ENCODE results near the gene HIPK2. TPM values are rescaled to one million over a fixed set of nuclear protein-coding genes. Genes with fewer than 3 reads are reported as not detected.
A peak's percentile ranks its signal among the peaks of the same experiment; 100 is the strongest.

HIPK2 gene
- total and polyA plus RNA-seq, 10 of the 15 experiments (the other 5 are each of a cell fraction or from before 2014, with no cell fraction given) = 1.7 to 39.0 (median 9.4) TPM

- no peak for DNase-seq (ENCODE audit: low read depth, low spot score)
- POLR2A ChIA-PET = no interaction called here
- Histone ChIP-seq H2AFZ (ENCODE audit: control insufficient read depth, low read depth, low read length) (no peak overlapping the region), H3K27me3 (replicated peaks in 1 of 2; ENCODE audit: control insufficient read depth in 2 of 2, insufficient read depth in 2 of 2, low read length in 1 of 2) (no peaks in the 10 kb centered on the region), H3K36me3 (ENCODE audit: control insufficient read depth in 2 of 2, insufficient read depth in 2 of 2, low read length in 1 of 2) (no peaks in the 10 kb centered on the region; a peak in 1 of 4 replicates), H4K20me1 (ENCODE audit: control insufficient read depth, insufficient read depth) (no peaks in the 10 kb centered on the region), H3K4me1 (ENCODE audit: control insufficient read depth, insufficient read depth, low read length) (peaks cover 13% of the 10 kb centered on the region), H3K9ac (ENCODE audit: control insufficient read depth, insufficient read depth, low read length) (no peak overlapping the region), H3K4me2 (ENCODE audit: control insufficient read depth, insufficient read depth) (no peak overlapping the region), H3K79me2 (ENCODE audit: control insufficient read depth, insufficient read depth, low read length) (no peaks in the 10 kb centered on the region), H3K9me3 (replicated peaks; ENCODE audit: control insufficient read depth, insufficient read depth, low read length) (no peaks in the 10 kb centered on the region), H3K27ac (ENCODE audit: control insufficient read depth, insufficient read depth) (no peak overlapping the region), H3K4me3 (no peak overlapping the region)
- SMC1A ChIA-PET (ENCODE audit: uncharacterized antibody, unreplicated experiment) = interaction anchor here (0.8 to 1.6 kb wide), 5 partner anchors 9 to 87 kb away, joined by 3 to 5 read pairs (median 4); no protein-coding TSS in a partner anchor
- WGBS (ENCODE audit: insufficient coverage, insufficient replicate concordance, low lambda C conversion rate, missing lambda C conversion rate) = 74% methylated on average over 14 of the region's 14 CpGs
- CTCF ChIA-PET = interaction anchor here (0.6 to 1.4 kb wide), 2 partner anchors 9 to 18 kb away, joined by 3 to 4 read pairs; no protein-coding TSS in a partner anchor
- in situ Hi-C loops (cut with MboI) = no loop called here
- RAD21 ChIA-PET (ENCODE audit: unreplicated experiment) = interaction anchor here (0.6 kb wide), 1 partner anchor 19 kb away, joined by 3 read pairs; no protein-coding TSS in a partner anchor
- FAIRE-seq = no peak
- ATAC-seq = peak; percentile 39; the same call in 1 of the 3 replicates
- TF ChIP-seq HDAC2 (IDR thresholded peaks at IDR 0.05) (no peak), RAD21 (IDR thresholded peaks at IDR 0.05; ENCODE audit: insufficient read depth, low read depth, low read length) (no peak), SREBF1 (IDR thresholded peaks at IDR 0.05; ENCODE audit: low read length) (no peak), FOS (IDR thresholded peaks at IDR 0.05; ENCODE audit: borderline replicate concordance, extremely low read depth, insufficient read length) (no peak), FOXK2 (IDR thresholded peaks at IDR 0.05) (no peak), POU2F2 (IDR thresholded peaks at IDR 0.05; ENCODE audit: borderline replicate concordance, low read depth, low read length) (no peak), IRF4 (IDR thresholded peaks at IDR 0.05; ENCODE audit: low read depth, low read length) (no peak), CHD1 (IDR thresholded peaks at IDR 0.05; ENCODE audit: low read depth, low read length) (no peak), WRNIP1 (IDR thresholded peaks at IDR 0.05; ENCODE audit: borderline replicate concordance, low read depth, low read length) (no peak), MYB (IDR thresholded peaks at IDR 0.05; ENCODE audit: borderline replicate concordance, low read depth, low read length) (no peak), BCL3 (IDR thresholded peaks at IDR 0.05; ENCODE audit: borderline replicate concordance, insufficient read depth, low read depth, low read length, poor library complexity, severe bottlenecking) (no peak), NR2C2 (IDR thresholded peaks at IDR 0.05; ENCODE audit: borderline replicate concordance, control insufficient read depth, insufficient read length, low read depth) (no peak), FOXM1 (IDR thresholded peaks at IDR 0.05; ENCODE audit: low read depth, low read length) (no peak), EED (IDR thresholded peaks at IDR 0.05; ENCODE audit: low read depth) (no peak), CBX5 (IDR thresholded peaks at IDR 0.05; ENCODE audit: low read depth) (no peak), EP300 (IDR thresholded peaks at IDR 0.05; ENCODE audit: borderline replicate concordance in 1 of 2, control insufficient read depth in 1 of 2, low read depth in 2 of 2, low read length in 2 of 2) (no peak)
- TF ChIP-seq, protein P1, sequence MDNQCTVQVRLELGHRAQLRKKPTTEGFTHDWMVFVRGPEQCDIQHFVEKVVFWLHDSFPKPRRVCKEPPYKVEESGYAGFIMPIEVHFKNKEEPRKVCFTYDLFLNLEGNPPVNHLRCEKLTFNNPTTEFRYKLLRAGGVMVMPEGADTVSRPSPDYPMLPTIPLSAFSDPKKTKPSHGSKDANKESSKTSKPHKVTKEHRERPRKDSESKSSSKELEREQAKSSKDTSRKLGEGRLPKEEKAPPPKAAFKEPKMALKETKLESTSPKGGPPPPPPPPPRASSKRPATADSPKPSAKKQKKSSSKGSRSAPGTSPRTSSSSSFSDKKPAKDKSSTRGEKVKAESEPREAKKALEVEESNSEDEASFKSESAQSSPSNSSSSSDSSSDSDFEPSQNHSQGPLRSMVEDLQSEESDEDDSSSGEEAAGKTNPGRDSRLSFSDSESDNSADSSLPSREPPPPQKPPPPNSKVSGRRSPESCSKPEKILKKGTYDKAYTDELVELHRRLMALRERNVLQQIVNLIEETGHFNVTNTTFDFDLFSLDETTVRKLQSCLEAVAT (IDR thresholded peaks at IDR 0.05) = no peak
- TF ChIP-seq, protein P2, sequence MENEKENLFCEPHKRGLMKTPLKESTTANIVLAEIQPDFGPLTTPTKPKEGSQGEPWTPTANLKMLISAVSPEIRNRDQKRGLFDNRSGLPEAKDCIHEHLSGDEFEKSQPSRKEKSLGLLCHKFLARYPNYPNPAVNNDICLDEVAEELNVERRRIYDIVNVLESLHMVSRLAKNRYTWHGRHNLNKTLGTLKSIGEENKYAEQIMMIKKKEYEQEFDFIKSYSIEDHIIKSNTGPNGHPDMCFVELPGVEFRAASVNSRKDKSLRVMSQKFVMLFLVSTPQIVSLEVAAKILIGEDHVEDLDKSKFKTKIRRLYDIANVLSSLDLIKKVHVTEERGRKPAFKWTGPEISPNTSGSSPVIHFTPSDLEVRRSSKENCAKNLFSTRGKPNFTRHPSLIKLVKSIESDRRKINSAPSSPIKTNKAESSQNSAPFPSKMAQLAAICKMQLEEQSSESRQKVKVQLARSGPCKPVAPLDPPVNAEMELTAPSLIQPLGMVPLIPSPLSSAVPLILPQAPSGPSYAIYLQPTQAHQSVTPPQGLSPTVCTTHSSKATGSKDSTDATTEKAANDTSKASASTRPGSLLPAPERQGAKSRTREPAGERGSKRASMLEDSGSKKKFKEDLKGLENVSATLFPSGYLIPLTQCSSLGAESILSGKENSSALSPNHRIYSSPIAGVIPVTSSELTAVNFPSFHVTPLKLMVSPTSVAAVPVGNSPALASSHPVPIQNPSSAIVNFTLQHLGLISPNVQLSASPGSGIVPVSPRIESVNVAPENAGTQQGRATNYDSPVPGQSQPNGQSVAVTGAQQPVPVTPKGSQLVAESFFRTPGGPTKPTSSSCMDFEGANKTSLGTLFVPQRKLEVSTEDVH (IDR thresholded peaks at IDR 0.05; ENCODE audit: low read depth, partially characterized antibody) = no peak
- BruUV-seq (replicated peaks) = no TSS peak
- intact Hi-C loops (cut with micrococcal nuclease; ENCODE audit: unreplicated experiment) = no loop called here
Measured at GRCh38 chr7:139654276-139655181, 123.3 kb downstream of the HIPK2 start.

Measured in GM12878 (cell line).